Fibroblast of villous mesenchyme (primary cell): ENCODE results near the gene WDR82. TPM values are rescaled to one million over a fixed set of nuclear protein-coding genes. Genes with fewer than 3 reads are reported as not detected.

Experiments used
- DNase-seq: peaks from one replicate; pipeline ENCODE4 v3.0.0-alpha.2; 2010; ENCODE audit warnings: low read depth
- H3K4me3 ChIP-seq: 2 replicates; pipeline ENCODE4 v1.5.1; 2011; ENCODE audit warnings: low read depth, mild to moderate bottlenecking, low read length
- total RNA-seq: library from RNA; depleted of rRNA; stranded (reverse); fragments of >200 nt; gene quantifications from 2 replicates; pipeline ENCODE4 v1.2.3, GENCODE V29; 2012
- TF ChIP-seq, protein P1 (sequence below): IDR thresholded peaks from 2 replicates; pipeline ENCODE4 v1.5.1; 2012; ENCODE audit warnings: low read depth, mild to moderate bottlenecking, low read length; ENCODE audit not compliant: insufficient read depth

The WDR82 gene
- total RNA-seq, 1 donor, result 68.2 TPM

GRCh38 chr3:52228751-52229291, 49.6 kb downstream of the WDR82 start:
- DNase-seq, result no peak
- TF ChIP-seq, protein P1, sequence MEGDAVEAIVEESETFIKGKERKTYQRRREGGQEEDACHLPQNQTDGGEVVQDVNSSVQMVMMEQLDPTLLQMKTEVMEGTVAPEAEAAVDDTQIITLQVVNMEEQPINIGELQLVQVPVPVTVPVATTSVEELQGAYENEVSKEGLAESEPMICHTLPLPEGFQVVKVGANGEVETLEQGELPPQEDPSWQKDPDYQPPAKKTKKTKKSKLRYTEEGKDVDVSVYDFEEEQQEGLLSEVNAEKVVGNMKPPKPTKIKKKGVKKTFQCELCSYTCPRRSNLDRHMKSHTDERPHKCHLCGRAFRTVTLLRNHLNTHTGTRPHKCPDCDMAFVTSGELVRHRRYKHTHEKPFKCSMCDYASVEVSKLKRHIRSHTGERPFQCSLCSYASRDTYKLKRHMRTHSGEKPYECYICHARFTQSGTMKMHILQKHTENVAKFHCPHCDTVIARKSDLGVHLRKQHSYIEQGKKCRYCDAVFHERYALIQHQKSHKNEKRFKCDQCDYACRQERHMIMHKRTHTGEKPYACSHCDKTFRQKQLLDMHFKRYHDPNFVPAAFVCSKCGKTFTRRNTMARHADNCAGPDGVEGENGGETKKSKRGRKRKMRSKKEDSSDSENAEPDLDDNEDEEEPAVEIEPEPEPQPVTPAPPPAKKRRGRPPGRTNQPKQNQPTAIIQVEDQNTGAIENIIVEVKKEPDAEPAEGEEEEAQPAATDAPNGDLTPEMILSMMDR, result no peak
- H3K4me3 ChIP-seq, result no peak overlapping the region

DNA sequence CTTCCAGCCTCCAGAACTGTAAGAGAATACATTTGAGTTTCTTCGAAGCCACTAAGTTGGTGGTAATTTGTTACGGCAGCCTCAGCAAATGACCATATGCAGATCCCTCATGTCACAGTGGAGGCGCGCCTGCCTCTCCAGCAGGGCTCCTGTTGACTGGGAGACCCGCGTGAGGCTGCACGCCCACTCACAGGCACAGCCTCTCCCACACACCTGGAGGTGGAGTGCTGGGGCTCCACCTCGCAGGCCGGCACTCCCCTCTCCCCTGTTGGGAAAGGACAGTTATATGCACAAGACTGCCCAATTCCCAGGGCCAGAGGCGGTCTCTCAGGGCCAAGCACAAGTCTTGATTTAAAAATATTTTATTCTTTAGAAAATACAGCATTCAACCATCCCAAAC, 50.2 kb downstream of the WDR82 start:
- DNase-seq, result no peak
- H3K4me3 ChIP-seq, result no peak overlapping the region
- TF ChIP-seq, protein P1, result no peak

DNA sequence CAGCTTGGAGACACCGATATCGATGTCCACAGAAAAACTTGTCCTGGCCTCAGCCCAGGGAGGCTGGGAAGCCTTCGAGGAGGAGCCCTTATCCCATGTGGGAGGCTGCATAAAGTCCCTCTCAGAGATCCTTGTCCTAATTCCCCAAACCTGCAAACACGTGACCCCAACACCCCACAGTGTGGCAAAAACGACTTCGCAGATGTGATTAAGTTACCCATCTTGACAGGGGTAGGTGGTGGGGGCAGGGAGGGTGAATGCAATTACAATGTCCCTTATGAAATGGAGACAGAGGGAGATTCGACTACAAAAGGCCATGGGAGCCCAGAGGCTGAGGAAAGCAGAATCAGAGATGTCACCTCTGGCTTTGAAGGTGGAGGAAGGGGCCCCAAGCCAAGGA, 50.7 kb downstream of the WDR82 start:
- no peak overlapping the region for H3K4me3 ChIP-seq
- TF ChIP-seq, protein P1, result no peak
- DNase-seq, result no peak

DNA sequence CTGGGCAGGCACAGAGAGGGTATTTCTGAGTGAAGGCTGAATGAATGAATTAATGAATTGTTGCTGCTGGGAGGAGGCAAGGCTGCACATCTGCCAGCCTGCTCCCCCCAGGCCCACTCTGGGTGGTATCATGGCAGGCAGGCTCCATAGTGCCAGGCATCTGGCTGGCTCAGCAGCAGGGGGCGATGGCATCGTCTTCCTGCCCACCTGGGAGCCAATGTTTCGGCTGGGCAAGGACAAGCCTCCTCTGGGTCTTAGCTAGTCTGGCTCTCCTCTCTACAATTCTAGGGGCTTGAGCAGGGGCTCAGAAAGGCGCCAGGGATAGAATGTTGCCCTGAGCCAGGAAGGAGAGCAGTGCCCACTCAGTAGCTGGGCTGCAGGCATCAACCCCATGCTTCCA, 51.3 kb downstream of the WDR82 start:
- H3K4me3 ChIP-seq, result no peak overlapping the region
- TF ChIP-seq, protein P1, result no peak
- DNase-seq, result no peak

DNA sequence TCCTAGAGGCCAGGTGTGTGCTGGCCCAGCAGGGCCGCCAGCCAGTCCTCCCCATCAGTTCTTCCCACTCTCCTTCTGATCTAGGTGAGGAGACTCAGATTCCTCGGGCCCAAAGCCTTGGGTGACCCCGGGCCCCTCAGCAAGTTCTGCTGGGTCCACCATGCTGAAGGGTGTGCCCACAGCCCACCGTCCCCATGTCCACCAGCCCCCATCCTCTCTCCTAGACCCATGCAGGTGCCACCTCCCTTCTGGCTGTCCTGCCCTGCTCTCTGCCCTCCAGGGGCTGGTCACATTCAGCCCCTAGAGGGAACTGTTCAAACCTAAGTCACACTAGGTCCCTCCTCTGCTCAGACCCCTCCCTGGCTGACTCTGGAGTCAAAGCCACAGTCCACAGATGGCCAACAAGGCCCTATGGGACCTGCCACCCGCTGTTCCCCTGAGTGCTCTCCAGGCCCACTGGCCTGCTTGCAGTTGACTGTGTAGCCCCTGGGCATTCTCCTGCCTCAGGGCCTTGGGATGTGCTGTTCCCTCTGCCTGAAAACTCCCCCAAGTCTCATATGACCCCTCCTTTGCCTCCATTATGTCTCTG, 52.1 kb downstream of the WDR82 start:
- DNase-seq, result no peak
- TF ChIP-seq, protein P1, result no peak
- no peak overlapping the region for H3K4me3 ChIP-seq

GRCh38 chr3:52225452-52226228, 52.8 kb downstream of the WDR82 start, which contains the start of gene TLR9:
TSS of gene TLR9 (minus strand) at chr3:52225645. CDS start at chr3:52225529, 116 bp downstream.
- H3K4me3 ChIP-seq, result no peak within 1 kb of the TSS
- no peak for DNase-seq
- TF ChIP-seq, protein P1, result no peak
